NCI-H82 treated with DMSO at 0.1 percent for 48 hours (cell line): ENCODE measurements around the gene LRP1B.

Experiments
- DNase-seq: peaks from one replicate; lab custom pipeline; 2025; ENCODE audit not compliant: unreplicated experiment; lab: John Stamatoyannopoulos, UW

LRP1B gene

DNA sequence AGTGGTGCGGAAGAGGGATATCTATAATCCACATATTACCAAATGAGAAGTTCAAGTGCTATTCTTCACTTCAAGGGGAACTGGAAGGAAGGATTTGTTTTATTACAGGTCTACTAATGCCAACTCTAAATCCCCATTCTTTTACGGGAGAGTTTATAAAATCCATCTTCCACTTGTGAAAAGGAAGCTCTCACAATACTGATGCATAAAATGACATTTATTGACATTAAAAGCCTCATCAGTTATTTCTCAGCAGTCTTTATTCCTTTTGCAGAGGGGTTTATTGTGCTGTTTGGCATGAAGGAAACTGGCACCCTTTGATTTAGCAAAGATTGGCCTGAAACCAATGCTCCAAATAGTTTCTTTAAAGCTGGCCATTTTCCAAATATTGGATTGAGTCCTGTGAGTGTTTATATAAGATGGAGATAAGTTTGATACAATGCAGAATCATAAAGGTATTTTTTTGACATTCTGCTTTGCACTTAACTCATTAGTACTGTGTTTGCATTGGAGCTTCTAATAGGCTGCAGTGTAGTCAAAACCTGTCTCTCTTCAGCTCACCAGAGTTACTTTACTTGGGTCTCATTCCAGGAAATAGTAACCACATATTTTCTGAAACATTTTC, 26.6 kb downstream of the LRP1B start:
- DNase-seq, result no peak

- DNase-seq, result no peak
These were observed 29.8 kb downstream of the LRP1B start for GRCh38 chr2:142100970-142101369.

- no peak for DNase-seq
These were observed 30.5 kb downstream of the LRP1B start for GRCh38 chr2:142100139-142100873.

DNA sequence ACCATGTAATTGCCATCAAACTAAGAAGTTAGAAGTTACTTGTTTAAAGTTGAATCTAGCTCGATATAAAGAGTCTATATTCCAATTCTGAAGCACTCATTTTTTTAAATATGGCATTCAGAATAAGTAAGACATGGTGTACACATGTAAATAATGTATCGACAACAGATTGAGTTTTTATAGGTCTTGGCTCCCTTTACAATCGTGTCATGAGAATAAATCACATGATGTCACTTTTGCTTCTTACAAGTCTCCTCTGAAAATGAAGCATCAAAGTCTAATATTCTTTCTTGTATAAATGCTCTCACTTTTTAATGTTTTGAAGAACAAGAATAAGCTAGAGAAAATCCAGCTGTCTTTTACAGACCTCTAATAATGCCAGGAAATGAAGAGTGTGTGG, 33.1 kb downstream of the LRP1B start:
- DNase-seq, result no peak

DNA sequence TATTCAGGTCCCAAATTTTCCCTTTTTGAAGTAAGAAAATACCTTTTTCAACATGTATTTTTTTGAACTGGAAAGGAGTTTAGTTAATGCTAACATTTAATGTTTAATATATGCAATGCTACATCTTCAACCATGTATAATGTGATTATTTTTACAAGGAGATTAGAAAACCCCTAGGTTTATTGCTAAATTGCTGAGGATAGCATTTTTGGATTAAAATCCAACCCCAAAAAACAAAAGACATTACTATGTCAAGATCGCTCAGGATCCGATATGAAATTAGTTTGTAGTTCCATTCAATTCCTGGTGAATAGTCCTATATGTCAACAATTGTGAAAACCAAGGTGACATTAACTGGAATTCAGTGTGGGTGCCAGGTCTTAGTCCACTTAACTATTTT, 35.2 kb downstream of the LRP1B start:
- no peak for DNase-seq

DNA sequence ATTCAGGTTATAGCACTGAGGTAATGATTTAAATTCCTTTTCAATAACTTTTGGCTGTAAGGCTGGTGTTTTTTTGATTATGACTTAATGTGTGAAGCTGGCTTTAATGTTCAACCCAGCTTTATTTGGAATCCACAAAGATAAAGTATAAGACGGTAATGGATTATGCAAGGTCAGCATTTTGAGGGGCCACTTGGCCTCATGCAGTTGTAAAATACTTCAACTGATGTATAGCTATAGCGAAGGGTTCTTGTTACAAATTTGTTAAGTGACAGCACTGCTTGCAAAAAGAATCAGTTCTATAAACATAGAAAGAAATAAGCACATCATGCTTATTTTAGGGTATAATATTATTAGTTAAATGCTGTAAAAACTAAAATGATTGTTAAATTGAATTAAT, 36.6 kb downstream of the LRP1B start:
- DNase-seq, result no peak

GRCh38 chr2:142088058-142088568, 42.7 kb downstream of the LRP1B start:
- DNase-seq, result no peak

GRCh38 chr2:142087585-142087984, 43.2 kb downstream of the LRP1B start:
- peak; percentile 4 for DNase-seq

DNA sequence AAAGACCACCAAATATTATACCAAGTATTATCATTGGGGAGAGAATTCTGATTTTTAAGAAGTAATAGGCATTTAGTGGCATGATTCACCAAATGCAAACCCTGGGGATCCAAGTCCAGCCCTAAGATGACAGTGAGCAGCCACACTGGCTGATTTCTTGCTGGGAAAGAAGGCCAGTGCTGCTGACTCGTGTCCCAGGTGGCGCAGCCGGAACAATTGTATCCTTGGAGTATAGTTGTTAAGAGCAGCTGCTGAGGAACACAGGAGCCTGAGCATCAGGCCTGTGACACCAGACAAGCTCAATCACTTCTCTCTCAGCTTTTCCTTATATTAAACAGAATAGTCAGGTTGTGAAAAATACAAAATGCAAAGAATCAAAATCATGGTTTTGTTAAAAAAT, 48.4 kb downstream of the LRP1B start:
- DNase-seq, result no peak

- DNase-seq, result no peak
These were observed 54.5 kb downstream of the LRP1B start for GRCh38 chr2:142076317-142076716.

- no peak for DNase-seq
These were observed 55.0 kb downstream of the LRP1B start for GRCh38 chr2:142075826-142076225.

DNA sequence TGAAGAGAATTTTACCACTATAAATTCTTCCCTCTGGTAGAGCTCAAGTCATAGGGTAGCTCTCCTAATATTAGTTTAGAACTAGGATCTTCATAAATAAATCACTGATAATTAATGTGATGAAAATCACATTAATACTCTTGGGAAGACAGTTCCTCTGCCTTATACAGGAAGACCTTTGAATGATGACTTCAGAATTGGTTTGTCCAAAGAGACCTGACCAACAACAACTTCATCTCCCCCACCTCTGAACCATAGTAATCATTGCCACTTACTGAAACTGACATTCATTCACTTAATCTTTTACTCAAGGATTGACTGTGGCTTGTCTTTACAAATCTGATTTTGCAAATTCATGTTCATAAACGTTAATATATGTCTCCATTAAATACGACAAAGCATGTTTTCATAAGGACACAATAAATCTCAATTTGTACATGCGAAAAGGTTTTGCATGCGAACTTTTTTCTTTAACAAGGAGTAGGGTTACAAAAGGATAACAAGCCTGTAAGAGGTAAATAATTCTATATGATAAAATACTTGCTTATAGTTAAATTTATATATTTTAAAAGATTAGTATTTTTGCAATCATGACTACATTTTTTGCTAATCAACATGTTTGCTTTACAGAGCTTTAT, 61.4 kb downstream of the LRP1B start:
- DNase-seq, result no peak

DNA sequence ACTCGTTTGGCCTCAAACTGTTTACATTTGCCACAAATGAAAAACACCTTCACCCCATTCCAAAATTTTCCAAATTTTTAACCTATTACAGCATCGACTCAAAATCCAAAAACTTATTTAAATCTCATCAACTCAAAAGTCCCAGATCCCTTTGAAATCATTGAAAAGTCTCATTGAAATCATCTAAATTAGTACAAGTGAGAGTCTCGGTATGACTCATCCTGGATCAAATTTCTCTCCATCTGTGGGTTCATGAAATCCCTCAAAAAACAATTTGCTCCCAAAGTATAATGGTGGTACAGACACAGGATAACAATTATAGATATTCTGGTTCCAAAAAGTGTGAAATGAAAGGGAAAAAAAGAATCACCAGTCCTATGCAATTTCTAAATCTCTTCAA, 65.1 kb downstream of the LRP1B start:
- DNase-seq, result no peak

DNA sequence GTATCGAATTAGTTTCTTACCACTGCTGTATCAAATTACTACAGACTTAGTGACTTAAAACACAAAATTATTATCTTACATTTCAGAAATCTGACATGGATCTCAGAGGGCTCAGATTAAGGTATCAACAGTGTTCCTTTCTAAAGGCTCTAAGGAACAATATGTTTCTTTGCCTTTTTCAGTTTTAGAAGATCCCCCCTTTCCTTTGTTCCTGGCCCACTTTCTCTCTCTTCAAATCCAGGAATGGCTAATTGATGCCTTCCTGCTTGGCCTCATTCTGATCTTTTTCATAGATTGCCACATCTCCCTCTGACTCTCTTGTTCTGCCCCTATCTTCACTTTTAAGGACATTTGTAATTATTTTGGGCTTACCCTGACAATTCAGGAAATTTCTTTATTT, 65.7 kb downstream of the LRP1B start:
- no peak for DNase-seq

DNA sequence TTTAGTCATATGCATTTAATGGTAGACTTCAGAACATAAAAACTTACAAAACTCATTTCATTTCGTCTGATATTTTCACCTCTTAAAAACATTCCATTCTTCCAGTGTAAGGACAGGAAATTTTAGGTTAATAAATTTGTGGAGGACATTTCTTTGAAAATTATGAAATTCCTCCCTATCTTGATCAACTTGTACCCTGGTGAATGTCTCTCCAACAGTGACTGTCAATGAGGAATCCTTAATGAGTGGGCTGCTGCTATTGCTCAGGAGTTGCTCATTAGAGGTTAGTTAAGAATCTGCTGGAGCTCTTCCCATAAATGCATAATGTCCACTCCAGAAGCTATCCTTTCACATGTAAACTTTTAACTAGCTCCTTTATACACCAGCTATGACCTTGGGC, 69.1 kb downstream of the LRP1B start:
- no peak for DNase-seq

DNA sequence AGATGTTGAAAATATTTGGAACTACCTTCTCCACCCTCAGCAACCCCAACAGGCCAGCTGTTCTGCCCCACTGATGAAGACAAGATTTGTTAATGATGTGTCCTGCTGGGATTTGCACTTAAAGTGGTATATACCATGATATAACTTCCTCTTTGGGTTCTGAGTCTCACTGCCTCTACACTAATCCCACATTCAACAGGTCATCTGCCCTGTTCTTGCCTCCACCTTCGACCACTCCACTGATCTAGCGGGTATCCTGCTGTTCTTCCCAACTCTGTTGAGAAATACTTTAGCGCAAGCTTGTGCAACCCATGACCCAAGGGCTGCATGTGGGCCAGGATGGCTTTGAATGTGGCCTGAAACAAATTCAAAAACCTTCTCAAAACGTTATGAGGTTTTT, 72.7 kb downstream of the LRP1B start:
- DNase-seq, result no peak

- DNase-seq, result no peak
These were observed 74.0 kb downstream of the LRP1B start for GRCh38 chr2:142056784-142057183.

DNA sequence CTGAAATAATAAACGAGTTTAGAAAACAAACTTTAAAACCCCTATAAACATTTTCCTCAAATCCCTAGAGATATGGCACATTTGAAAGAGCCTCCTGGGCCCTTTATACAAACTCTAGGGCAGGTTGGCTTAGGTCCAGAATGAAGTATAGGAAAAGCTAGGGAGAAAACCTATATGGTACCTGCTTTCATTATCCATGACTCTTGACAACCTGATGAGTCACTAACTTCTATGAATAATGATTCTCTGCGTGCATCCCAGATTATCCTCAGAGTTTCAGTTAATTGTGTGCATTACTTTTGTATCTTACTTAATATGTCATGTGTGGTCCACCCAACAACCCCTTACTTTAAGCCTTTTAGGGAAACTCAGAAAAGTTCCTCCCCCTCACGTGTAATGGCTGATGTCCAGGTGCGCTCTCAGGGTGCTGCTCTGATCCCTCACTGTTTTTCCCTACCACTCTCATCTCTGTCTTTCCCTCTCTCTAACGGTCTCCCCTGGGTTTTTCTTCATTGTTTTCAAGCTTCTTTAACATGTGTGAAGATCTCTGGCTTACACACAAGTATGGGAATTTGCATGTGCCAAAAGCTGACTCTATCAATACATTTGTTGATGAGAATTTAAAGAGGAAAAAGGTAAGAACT, 78.5 kb downstream of the LRP1B start:
- peak; percentile 54 for DNase-seq

DNA sequence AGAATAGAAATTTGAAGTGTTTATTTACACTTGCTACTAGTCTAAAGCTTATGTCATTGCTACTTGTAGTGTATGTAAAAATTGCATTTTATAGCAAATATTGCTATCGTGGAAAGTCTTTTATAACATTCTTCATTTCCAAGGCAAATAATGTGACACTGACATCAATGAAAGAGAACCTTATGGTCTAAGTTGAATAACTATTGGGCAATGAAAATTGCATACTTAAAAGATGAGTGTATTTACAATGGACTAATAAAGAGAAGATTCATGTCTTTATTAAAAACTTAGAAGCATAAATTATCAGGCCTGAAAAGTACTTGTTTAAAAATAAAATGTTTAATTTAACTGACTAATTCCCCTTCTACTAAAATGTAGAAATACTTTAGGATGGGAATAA, 82.2 kb downstream of the LRP1B start:
- DNase-seq, result no peak

- no peak for DNase-seq
These were observed 85.2 kb downstream of the LRP1B start for GRCh38 chr2:142045641-142046040.

- DNase-seq, result no peak
These were observed 86.6 kb downstream of the LRP1B start for GRCh38 chr2:142044197-142044596.
